ENCODE results near the gene PDLIM5.

PDLIM5 gene

GRCh38 chr4:94451051-94451694 lies 569 bp upstream of the PDLIM5 start:
- Mint-ChIP-seq H3K4me3 (peak overlapping the region; percentile 92), H3K36me3 (ENCODE audit: low read depth) (peaks cover 11% of the 10 kb centered on the region), H3K27me3 (ENCODE audit: low read depth, poor library complexity) (peaks cover 2% of the 10 kb centered on the region), H3K4me1 (peaks cover 56% of the 10 kb centered on the region), H3K27ac (no peak overlapping the region), H3K9me3 (no peaks in the 10 kb centered on the region)
- no peak for TF ChIP-seq CTCF (IDR thresholded peaks at IDR 0.05)
- DNase-seq, result no peak

DNA sequence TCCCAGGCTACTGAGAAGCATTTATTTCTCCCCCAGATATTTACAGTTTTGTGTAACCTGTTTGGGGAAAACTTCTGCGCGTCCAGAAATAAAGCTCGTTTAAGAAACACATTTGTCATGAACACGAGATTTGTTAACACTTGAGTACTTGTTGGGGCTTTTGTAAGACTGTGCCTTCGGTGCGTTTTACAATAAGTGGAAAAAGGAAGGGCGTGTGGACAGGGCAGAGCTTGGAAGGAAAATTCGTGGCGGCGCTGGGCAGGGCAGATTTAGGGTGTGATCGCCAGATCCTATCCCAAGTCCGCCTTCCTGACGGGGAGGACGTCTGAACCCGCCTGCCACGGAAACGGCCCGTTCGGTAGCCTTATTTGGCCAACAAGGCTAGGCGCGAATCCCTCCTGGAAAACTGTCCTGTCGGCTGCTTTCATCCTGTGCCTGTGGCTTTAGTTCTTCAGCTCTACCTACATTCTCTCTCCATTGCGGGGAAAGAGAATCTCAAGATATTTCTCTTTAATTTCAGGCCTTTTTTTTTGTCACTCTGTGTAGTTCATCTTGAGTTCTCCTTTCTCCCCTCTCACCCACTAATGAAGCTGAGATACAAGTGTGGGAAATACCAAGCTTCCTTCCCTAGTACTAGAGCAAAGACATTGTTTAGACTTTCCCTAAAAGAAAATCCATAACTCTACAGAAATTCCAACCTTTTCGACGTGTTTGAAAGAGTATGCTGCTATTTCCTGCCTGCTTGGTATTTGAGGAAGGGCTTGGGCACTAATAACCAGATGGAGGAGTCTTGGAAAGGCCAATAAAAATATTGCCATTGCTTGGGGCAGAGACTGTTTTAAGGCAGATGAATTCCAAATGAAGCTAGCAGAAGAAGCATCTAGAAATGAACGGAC lies 982 bp downstream of the PDLIM5 start:
- Mint-ChIP-seq H3K27ac (peak overlapping the region; percentile 93), H3K36me3 (ENCODE audit: low read depth) (peaks cover 16% of the 10 kb centered on the region), H3K4me3 (peak overlapping the region; percentile 92), H3K9me3 (no peaks in the 10 kb centered on the region), H3K27me3 (ENCODE audit: low read depth, poor library complexity) (no peaks in the 10 kb centered on the region), H3K4me1 (peaks cover 58% of the 10 kb centered on the region)
- TF ChIP-seq CTCF (IDR thresholded peaks at IDR 0.05), result no peak
- DNase-seq, result peak; percentile 64

GRCh38 chr4:94453391-94453963 lies 1.7 kb downstream of the PDLIM5 start:
- no peak for TF ChIP-seq CTCF (IDR thresholded peaks at IDR 0.05)

DNA sequence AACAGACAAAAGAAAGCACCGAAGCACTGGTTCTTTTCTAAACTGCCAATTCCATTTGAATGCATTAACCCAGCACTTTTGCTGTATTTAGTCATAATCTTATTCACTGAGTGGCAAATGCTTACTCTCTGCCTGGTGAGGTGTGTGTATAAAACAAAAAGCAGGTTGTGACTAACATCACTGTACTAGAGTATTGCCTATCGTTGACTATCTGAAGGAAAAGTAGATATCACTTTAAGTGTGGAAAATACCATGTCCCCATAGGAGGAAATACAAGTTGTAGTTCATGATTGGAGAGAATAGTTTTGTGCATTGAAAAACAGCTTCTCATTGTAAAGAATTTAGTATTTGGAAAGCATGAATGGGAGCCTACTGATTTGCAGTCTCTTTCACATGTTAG lies 2.7 kb downstream of the PDLIM5 start:
- Mint-ChIP-seq H3K4me3 (peak overlapping the region; percentile 92), H3K4me1 (peaks cover 61% of the 10 kb centered on the region), H3K36me3 (ENCODE audit: low read depth) (peaks cover 17% of the 10 kb centered on the region), H3K27me3 (ENCODE audit: low read depth, poor library complexity) (no peaks in the 10 kb centered on the region), H3K9me3 (no peaks in the 10 kb centered on the region), H3K27ac (peak overlapping the region; percentile 50)
- no peak for TF ChIP-seq CTCF (IDR thresholded peaks at IDR 0.05)
- DNase-seq, result no peak

More at GRCh38 chr4:94453391-94453963, 1.7 kb downstream of the PDLIM5 start:
- Mint-ChIP-seq H3K9me3 (no peaks in the 10 kb centered on the region), H3K36me3 (ENCODE audit: low read depth) (peaks cover 16% of the 10 kb centered on the region), H3K4me1 (peaks cover 58% of the 10 kb centered on the region), H3K27me3 (ENCODE audit: low read depth, poor library complexity) (no peaks in the 10 kb centered on the region), H3K4me3 (peak overlapping the region; percentile 92), H3K27ac (peak overlapping the region; percentile 93)
- no peak for DNase-seq

DNA sequence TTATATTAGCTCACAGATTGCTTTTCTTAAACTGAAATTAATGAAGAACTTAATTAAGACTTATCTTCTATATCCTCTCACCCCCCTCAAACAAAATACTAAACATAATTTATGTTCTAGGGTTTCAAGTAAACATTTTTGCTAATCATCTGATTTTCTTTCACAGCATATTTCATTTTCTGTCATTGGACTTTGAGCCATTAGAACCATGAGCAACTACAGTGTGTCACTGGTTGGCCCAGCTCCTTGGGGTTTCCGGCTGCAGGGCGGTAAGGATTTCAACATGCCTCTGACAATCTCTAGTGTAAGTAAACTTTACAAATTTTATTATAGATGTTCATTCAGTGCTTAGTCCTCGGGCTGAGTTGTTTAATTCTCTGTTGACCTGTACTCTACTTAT lies 3.3 kb downstream of the PDLIM5 start:
- Mint-ChIP-seq H3K36me3 (ENCODE audit: low read depth) (peaks cover 21% of the 10 kb centered on the region), H3K27ac (no peak overlapping the region), H3K27me3 (ENCODE audit: low read depth, poor library complexity) (no peaks in the 10 kb centered on the region), H3K9me3 (no peaks in the 10 kb centered on the region), H3K4me1 (peaks cover 68% of the 10 kb centered on the region), H3K4me3 (peak overlapping the region; percentile 92)
- no peak for DNase-seq
- TF ChIP-seq CTCF (IDR thresholded peaks at IDR 0.05), result no peak

All from nephron progenitor cell (in vitro differentiated cells).